ENCODE results near the gene EPHA3.

DNA sequence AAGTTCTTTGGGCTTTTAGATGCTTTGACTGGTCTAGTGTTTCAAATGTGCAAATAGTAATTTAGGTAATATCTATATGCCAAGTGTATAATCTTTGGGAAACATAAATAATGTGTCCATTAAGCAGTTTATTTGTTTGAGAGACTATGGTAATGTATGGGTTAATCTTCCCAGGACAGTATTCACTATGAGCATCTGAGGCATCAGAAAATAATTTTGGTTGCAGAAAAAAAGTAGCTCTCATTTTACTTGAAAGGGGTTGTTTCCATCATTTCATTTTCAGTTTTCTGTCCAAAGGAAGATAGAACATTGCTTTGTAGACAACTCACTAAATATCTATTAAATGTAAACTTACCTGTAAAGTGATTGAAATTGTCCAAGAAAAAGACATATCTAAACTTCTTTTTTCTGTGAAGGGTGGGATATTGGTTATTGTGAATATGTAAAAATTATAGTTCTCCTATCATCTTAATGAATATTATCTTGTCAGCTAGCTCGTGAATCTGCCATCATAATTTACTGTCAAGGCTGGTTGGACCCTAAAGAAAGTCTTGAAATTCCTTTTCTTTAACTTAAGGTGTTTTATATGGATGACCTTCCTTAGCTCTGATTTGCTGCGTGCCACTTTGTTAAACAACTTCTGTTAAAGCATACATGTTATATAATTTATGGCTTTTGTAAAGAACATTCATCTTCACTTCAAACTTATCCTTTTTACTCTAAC lies 108.8 kb downstream of the EPHA3 start:
- TF ChIP-seq, protein P1, sequence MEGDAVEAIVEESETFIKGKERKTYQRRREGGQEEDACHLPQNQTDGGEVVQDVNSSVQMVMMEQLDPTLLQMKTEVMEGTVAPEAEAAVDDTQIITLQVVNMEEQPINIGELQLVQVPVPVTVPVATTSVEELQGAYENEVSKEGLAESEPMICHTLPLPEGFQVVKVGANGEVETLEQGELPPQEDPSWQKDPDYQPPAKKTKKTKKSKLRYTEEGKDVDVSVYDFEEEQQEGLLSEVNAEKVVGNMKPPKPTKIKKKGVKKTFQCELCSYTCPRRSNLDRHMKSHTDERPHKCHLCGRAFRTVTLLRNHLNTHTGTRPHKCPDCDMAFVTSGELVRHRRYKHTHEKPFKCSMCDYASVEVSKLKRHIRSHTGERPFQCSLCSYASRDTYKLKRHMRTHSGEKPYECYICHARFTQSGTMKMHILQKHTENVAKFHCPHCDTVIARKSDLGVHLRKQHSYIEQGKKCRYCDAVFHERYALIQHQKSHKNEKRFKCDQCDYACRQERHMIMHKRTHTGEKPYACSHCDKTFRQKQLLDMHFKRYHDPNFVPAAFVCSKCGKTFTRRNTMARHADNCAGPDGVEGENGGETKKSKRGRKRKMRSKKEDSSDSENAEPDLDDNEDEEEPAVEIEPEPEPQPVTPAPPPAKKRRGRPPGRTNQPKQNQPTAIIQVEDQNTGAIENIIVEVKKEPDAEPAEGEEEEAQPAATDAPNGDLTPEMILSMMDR (IDR thresholded peaks at IDR 0.05) = no peak
- TF ChIP-seq POLR2A (IDR thresholded peaks at IDR 0.05) = no peak
